GM06990 (cell line): ENCODE measurements around the gene NID2.
A peak's percentile ranks its signal among the peaks of the same experiment; 100 is the strongest.

Source experiments
- DNase-seq: peaks from one replicate; pipeline ENCODE4 v3.0.0-alpha.2; 2011; ENCODE audit not compliant: insufficient read length; ENCODE audit errors: extremely low read depth
- H3K27me3 ChIP-seq: replicated peaks from 2 replicates; pipeline ENCODE4 v1.6.0; 2011; ENCODE audit warnings: low read length; ENCODE audit not compliant: control insufficient read depth, insufficient read depth
- H3K36me3 ChIP-seq: 2 replicates; pipeline ENCODE4 v1.5.1; 2011; ENCODE audit warnings: low read length; ENCODE audit not compliant: control insufficient read depth, insufficient read depth
- H3K4me3 ChIP-seq: replicated peaks from 2 replicates; pipeline ENCODE4 v1.5.1; 2011; ENCODE audit warnings: low read depth, mild to moderate bottlenecking, control low read depth, low read length
- CTCF ChIP-seq: IDR thresholded peaks from 2 replicates; pipeline ENCODE4 v1.5.1; 2011; ENCODE audit warnings: low read length, control low read depth, mild to moderate bottlenecking, inconsistent platforms; ENCODE audit not compliant: insufficient read depth, poor library complexity, severe bottlenecking

The NID2 gene

GRCh38 chr14:52021957-52022600 is 46.8 kb downstream of the NID2 start:
- H3K4me3 ChIP-seq = no peak overlapping the region
- no peaks in the 10 kb centered on the region for H3K27me3 ChIP-seq
- no peak for TF ChIP-seq CTCF
- H3K36me3 ChIP-seq = no peaks in the 10 kb centered on the region
- DNase-seq = peak; percentile 38

GRCh38 chr14:52020866-52021717 is 47.8 kb downstream of the NID2 start:
- H3K27me3 ChIP-seq = no peaks in the 10 kb centered on the region; the same call in 1 of the 2 replicates
- no peaks in the 10 kb centered on the region for H3K36me3 ChIP-seq
- no peak for TF ChIP-seq CTCF
- H3K4me3 ChIP-seq = no peak overlapping the region
- DNase-seq = no peak

GRCh38 chr14:52020161-52020714 is 48.6 kb downstream of the NID2 start:
- no peak for TF ChIP-seq CTCF
- DNase-seq = no peak
- Histone ChIP-seq H3K27me3 (no peaks in the 10 kb centered on the region; the same call in 1 of the 2 replicates), H3K4me3 (no peak overlapping the region), H3K36me3 (no peaks in the 10 kb centered on the region)

- no peak overlapping the region for H3K4me3 ChIP-seq
- TF ChIP-seq CTCF = no peak
- H3K27me3 ChIP-seq = no peaks in the 10 kb centered on the region; the same call in 1 of the 2 replicates
- no peaks in the 10 kb centered on the region for H3K36me3 ChIP-seq
- no peak for DNase-seq
Measured at GRCh38 chr14:52018970-52019369, 49.9 kb downstream of the NID2 start.

GRCh38 chr14:52018252-52018651 is 50.6 kb downstream of the NID2 start:
- no peak for TF ChIP-seq CTCF
- no peak for DNase-seq

More at GRCh38 chr14:52018252-52018651, 50.6 kb downstream of the NID2 start:
- H3K36me3 ChIP-seq = no peaks in the 10 kb centered on the region
- no peak overlapping the region for H3K4me3 ChIP-seq
- no peaks in the 10 kb centered on the region; the same call in 1 of the 2 replicates for H3K27me3 ChIP-seq
